Tibial nerve (tissue), 4 donors: Measurements from ENCODE around the gene SETX. TPM values are rescaled to one million over a fixed set of nuclear protein-coding genes. Genes with fewer than 3 reads are reported as not detected.

ENCODE experiments used
- DNase-seq, 2 donors: peaks; one replicate each; pipeline ENCODE4 v3.0.0-alpha.2; 2019; ENCODE audit warnings: low spot score in 2 of 2
- H3K27ac ChIP-seq, 4 donors: fragments of 200-600 bp; sonication (generic) in 3 of 4; one replicate each; pipeline ENCODE4 v1.5.1; 2017 to 2019; ENCODE audit warnings: mild to moderate bottlenecking in 1 of 4
- H3K27me3 ChIP-seq, 2 donors: fragments of 200-600 bp; sonication (generic) in 1 of 2; one replicate each; pipeline versions ENCODE4 v1.5.1 to v1.6.0; 2017 to 2019
- H3K36me3 ChIP-seq, 3 donors: fragments of 200-600 bp; sonication (generic); one replicate each; pipeline ENCODE4 v1.5.1; 2018 to 2019
- H3K4me1 ChIP-seq, 4 donors: fragments of 200-600 bp; sonication (generic) in 3 of 4; one replicate each; pipeline ENCODE4 v1.5.1; 2017 to 2019
- H3K4me3 ChIP-seq, 4 donors: fragments of 200-600 bp; sonication (generic) in 3 of 4; one replicate each; pipeline ENCODE4 v1.5.1; 2017 to 2019; ENCODE audit warnings: mild to moderate bottlenecking in 1 of 4, moderate library complexity in 1 of 4
- H3K9me3 ChIP-seq, 4 donors: fragments of 200-600 bp; sonication (generic) in 3 of 4; one replicate each; pipeline ENCODE4 v1.5.1; 2017 to 2019
- CTCF ChIP-seq, 5 experiments: fragments of 200-600 bp in 3 of 5; fragments of 450-650 bp in 2 of 5; sonication (generic) in 3 of 5; IDR thresholded peaks; one replicate each; pipeline ENCODE4 v1.5.1; 2016 to 2019; ENCODE audit warnings: antibody characterized with exemption in 5 of 5, mild to moderate bottlenecking in 3 of 5, moderate library complexity in 2 of 5
- EP300 ChIP-seq, 2 donors: sonication (generic); formaldehyde crosslinking; IDR thresholded peaks; one replicate each; pipeline ENCODE4 v1.6.1; 2017; ENCODE audit warnings: antibody characterized with exemption in 2 of 2, mild to moderate bottlenecking in 1 of 2
- POLR2A ChIP-seq, 2 donors: fragments of 450-650 bp; IDR thresholded peaks; one replicate each; pipeline ENCODE4 v1.6.1; 2017; ENCODE audit warnings: antibody characterized with exemption in 2 of 2, mild to moderate bottlenecking in 2 of 2, moderate library complexity in 2 of 2
- WGBS, 2 donors: methylation state at CpG; one replicate each; pipeline ENCODE4 v1.1.5; 2018; 5-methylcytosine and 5-hydroxymethylcytosine counted together
- total RNA-seq, 4 donors: library from RNA; depleted of rRNA; stranded (reverse); fragments of >200 nt; gene quantifications; one replicate each; pipeline ENCODE4 v1.1.0, GENCODE V29; 2016

SETX gene
- total RNA-seq, 4 donors from 2014 or later, result 64.0 to 73.9 (median 65.1) TPM

- no peaks in the 10 kb centered on the region for H3K4me1 ChIP-seq
- H3K27me3 ChIP-seq, result no peaks in the 10 kb centered on the region
- no peak overlapping the region for H3K27ac ChIP-seq
- H3K36me3 ChIP-seq, result peaks cover 0 to 100% (median 39%) of the 10 kb centered on the region in 3 donors
- 81 to 85% methylated on average over 11 of the region's 11 CpGs for WGBS, 2 donors
- DNase-seq, result no peak
- TF ChIP-seq POLR2A (IDR thresholded peaks at IDR 0.05) (no peak), EP300 (IDR thresholded peaks at IDR 0.05) (no peak), CTCF (IDR thresholded peaks at IDR 0.05) (no peak)
- H3K9me3 ChIP-seq, result no peaks in the 10 kb centered on the region
- H3K4me3 ChIP-seq, result no peak overlapping the region
Measured at GRCh38 chr9:132391449-132391848, 36.7 kb upstream of the SETX start.

DNA sequence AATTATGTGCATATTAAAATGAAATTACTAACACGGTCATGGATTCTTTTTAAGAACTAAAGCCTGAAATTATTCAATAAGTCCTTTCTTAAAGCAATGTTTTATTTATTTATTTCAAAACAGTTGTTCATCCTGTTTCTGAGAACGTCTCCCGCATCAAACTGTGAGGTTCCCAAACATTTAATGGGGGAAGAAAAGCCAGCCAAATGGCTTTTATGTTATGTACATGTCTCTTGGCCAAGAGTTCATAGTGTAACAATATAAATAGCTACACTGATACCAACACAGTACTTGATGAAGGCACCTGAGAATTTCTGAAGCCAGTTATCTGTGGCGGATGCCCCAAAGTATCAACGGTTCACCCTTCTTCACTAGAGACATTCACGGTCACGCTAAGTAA lies 36.2 kb upstream of the SETX start:
- WGBS, 2 donors, result 73 to 84% methylated on average over 7 of the region's 7 CpGs
- no peaks in the 10 kb centered on the region for H3K9me3 ChIP-seq
- H3K27me3 ChIP-seq, result no peaks in the 10 kb centered on the region
- no peak overlapping the region for H3K27ac ChIP-seq
- DNase-seq, result no peak
- no peak for TF ChIP-seq CTCF (IDR thresholded peaks at IDR 0.05)
- no peak for TF ChIP-seq EP300 (IDR thresholded peaks at IDR 0.05)
- TF ChIP-seq POLR2A (IDR thresholded peaks at IDR 0.05), result no peak
- H3K4me1 ChIP-seq, result no peaks in the 10 kb centered on the region
- no peak overlapping the region for H3K4me3 ChIP-seq
- peaks cover 0 to 100% (median 43%) of the 10 kb centered on the region in 3 donors for H3K36me3 ChIP-seq

- WGBS, 2 donors, result 93 to 94% methylated on average over 5 to 6 of the region's 7 CpGs
- Histone ChIP-seq H3K9me3 (no peaks in the 10 kb centered on the region), H3K36me3 (peaks cover 0 to 99% (median 43%) of the 10 kb centered on the region in 3 donors), H3K4me1 (no peaks in the 10 kb centered on the region), H3K4me3 (no peak overlapping the region), H3K27ac (no peak overlapping the region), H3K27me3 (no peaks in the 10 kb centered on the region)
- DNase-seq, result no peak
- TF ChIP-seq POLR2A (IDR thresholded peaks at IDR 0.05) (no peak), CTCF (IDR thresholded peaks at IDR 0.05) (no peak), EP300 (IDR thresholded peaks at IDR 0.05) (no peak)
Measured at GRCh38 chr9:132387133-132387532, 32.3 kb upstream of the SETX start.

DNA sequence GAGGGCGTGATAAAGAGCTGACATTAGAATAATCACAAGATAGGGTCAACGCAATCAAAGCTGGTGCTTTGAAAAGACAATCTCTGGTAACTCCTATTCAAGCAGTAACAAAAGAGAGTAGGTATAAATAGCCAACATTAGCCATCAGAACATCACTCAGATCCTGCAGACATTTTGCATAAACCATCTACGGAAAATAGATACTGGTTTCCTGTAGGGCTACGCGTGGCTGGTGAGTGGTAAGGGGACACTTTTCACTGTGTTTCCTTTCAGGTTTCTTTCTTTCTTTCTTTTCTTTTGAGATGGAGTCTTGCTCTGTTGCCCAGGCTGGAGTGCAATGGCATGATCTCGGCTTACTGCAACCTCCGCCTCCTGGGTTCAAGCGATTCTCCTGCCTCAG lies 29.6 kb upstream of the SETX start:
- H3K27ac ChIP-seq, result no peak overlapping the region
- H3K9me3 ChIP-seq, result no peaks in the 10 kb centered on the region
- no peaks in the 10 kb centered on the region for H3K4me1 ChIP-seq
- TF ChIP-seq POLR2A (IDR thresholded peaks at IDR 0.05) (no peak), EP300 (IDR thresholded peaks at IDR 0.05) (no peak), CTCF (IDR thresholded peaks at IDR 0.05) (no peak)
- H3K36me3 ChIP-seq, result peaks cover 0 to 98% (median 21%) of the 10 kb centered on the region in 3 donors
- no peak for DNase-seq
- no peak overlapping the region for H3K4me3 ChIP-seq
- 94 to 95% methylated on average over 8 of the region's 8 CpGs for WGBS, 2 donors
- no peaks in the 10 kb centered on the region for H3K27me3 ChIP-seq

DNA sequence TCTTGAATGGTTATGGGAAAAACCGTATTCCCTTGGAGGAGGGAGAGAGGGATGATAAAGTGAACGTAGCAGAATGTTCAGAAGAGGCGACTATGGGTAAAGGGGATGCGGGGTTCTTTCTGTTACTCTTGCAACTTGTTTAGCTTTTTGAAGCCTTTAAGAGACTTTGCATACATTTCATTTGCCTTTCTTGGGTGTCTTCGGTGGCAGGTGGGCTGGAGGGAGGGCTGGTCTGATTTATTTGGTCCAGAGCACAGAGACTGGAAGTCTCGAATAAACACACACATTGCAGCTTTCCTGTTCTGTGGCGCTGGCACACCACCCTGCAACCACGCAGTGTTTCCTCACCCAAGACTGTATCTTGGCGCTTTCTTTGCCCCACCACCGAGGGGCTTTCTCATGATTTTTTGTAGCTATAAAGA lies 28.7 kb upstream of the SETX start:
- DNase-seq, result no peak
- Histone ChIP-seq H3K27me3 (no peaks in the 10 kb centered on the region), H3K36me3 (peaks cover 0 to 98% (median 18%) of the 10 kb centered on the region in 3 donors), H3K27ac (no peak overlapping the region), H3K4me1 (no peaks in the 10 kb centered on the region), H3K4me3 (no peak overlapping the region), H3K9me3 (no peaks in the 10 kb centered on the region)
- WGBS, 2 donors, result 85 to 86% methylated on average over 10 of the region's 10 CpGs
- TF ChIP-seq CTCF (IDR thresholded peaks at IDR 0.05) (no peak), EP300 (IDR thresholded peaks at IDR 0.05) (no peak), POLR2A (IDR thresholded peaks at IDR 0.05) (no peak)
